PFSK-1 (cell line): ENCODE measurements around the gene CSNK1G1.

Experiments used
- POLR2AphosphoS5 ChIP-seq: IDR thresholded peaks from 2 replicates; pipeline ENCODE4 v1.6.1; 2012; ENCODE audit warnings: low read depth, mild to moderate bottlenecking, control low read depth, low read length, moderate library complexity
- SIN3A ChIP-seq: IDR thresholded peaks from 2 replicates; pipeline ENCODE4 v1.6.1; 2012; ENCODE audit warnings: mild to moderate bottlenecking, low read length, moderate library complexity, borderline replicate concordance; ENCODE audit not compliant: insufficient read depth
- TAF1 ChIP-seq: IDR thresholded peaks from 2 replicates; pipeline ENCODE4 v1.6.1; 2012; ENCODE audit warnings: low read length, control low read depth, borderline replicate concordance; ENCODE audit not compliant: insufficient read depth

DNA sequence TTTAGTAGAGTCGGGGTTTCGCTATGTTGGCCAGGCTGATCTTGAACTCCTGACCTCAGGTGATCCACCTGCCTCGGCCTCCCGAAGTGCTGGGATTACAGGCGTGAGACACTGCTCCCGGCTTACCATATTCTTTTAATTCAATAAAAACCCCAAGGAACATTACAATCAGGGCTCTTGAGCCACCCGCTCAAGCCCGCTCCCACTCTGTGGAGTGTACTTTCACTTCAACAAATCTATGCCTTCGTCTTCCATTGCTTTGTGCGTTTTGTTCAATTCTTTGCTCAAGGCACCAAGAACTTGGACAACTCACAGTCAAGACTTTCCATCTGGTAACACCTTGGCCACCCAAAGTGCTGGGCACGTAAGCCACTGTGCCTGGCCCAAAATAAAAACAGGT is 130.2 kb downstream of the CSNK1G1 start:
- no peak for TF ChIP-seq POLR2AphosphoS5
- TF ChIP-seq SIN3A = no peak
- no peak for TF ChIP-seq TAF1
